HepG2 (cell line): ENCODE data around the gene LEMD3. TPM values are rescaled to one million over a fixed set of nuclear protein-coding genes. Genes with fewer than 3 reads are reported as not detected.

ENCODE experiments used
- ATAC-seq: fragments of 200-7000 bp; cut with Tn5 transposase; 3 replicates; pipeline ENCODE4 v1.9.1; 2020; ENCODE audit warnings: mild to moderate bottlenecking, moderate library complexity
- BruUV-seq: library from RNA; stranded (reverse); fragments of 400-500 nt; replicated peaks from 2 replicates; lab custom pipeline; 2021; lab: Mats Ljungman, UMichigan
- CTCF ChIA-PET: fragments of 300-600 bp; formaldehyde crosslinking; extraction: SDS; loops from one replicate; lab custom pipeline; 2021; ENCODE audit warnings: low total read pairs, inconsistent platforms, low intra/inter-chr PET ratio; lab: Yijun Ruan, JAX
- POLR2A ChIA-PET: fragments of 350-600 bp; sonication (Branson Sonifier 250); formaldehyde crosslinking; loops from one replicate; lab custom pipeline; 2020; ENCODE audit warnings: antibody characterized with exemption, inconsistent platforms; lab: Yijun Ruan, JAX
- DNase-seq: peaks from one replicate; pipeline ENCODE4 v3.0.0-alpha.2; 2015; ENCODE audit warnings: low spot score
- FAIRE-seq: peaks from 3 replicates; lab custom pipeline; 2011; peaks lifted over from hg19 to GRCh38; lab: Jason Lieb, UNC
- H2AFZ ChIP-seq: one replicate; pipeline ENCODE4 v1.6.1; 2011; ENCODE audit warnings: low read length, inconsistent platforms
- H3K27ac ChIP-seq: fragments of 300-600 bp; 3 replicates; pipeline ENCODE4 v1.8.0; 2011; ENCODE audit warnings: mixed run types, mild to moderate bottlenecking, mixed read lengths, low read length, inconsistent platforms; ENCODE audit not compliant: insufficient read depth; ENCODE audit errors: extremely low read length
- H3K27me3 ChIP-seq, 2 experiments: fragments of 200-600 bp in 1 of 2; 2 replicates in 1 of 2; 3 replicates in 1 of 2; pipeline versions ENCODE4 v1.6.0 to v1.8.0; 2011; ENCODE audit warnings: low read length in 2 of 2, mild to moderate bottlenecking in 2 of 2, moderate library complexity in 2 of 2, inconsistent platforms in 1 of 2; ENCODE audit not compliant: insufficient read depth in 2 of 2, control insufficient read depth in 1 of 2
- H3K36me3 ChIP-seq, 2 experiments: fragments of 200-600 bp in 1 of 2; replicated peaks in 1 of 2; 2 replicates in 1 of 2; 3 replicates in 1 of 2; pipeline versions ENCODE4 v1.5.1 to v1.8.0; 2011; ENCODE audit warnings: low read length in 2 of 2, inconsistent platforms in 1 of 2; ENCODE audit not compliant: insufficient read depth in 2 of 2, control insufficient read depth in 1 of 2
- H3K4me1 ChIP-seq: 2 replicates; pipeline ENCODE4 v1.5.1; 2012; ENCODE audit warnings: low read length, inconsistent platforms; ENCODE audit not compliant: insufficient read depth
- H3K4me2 ChIP-seq: 2 replicates; pipeline ENCODE4 v1.6.0; 2011; ENCODE audit warnings: low read depth, low read length, inconsistent platforms
- H3K4me3 ChIP-seq, 3 experiments: fragments of 200-600 bp in 1 of 3; sonication (generic), shearing (Covaris generic) in 1 of 3; replicated peaks in 1 of 3; 2 replicates each; pipeline ENCODE4 v1.5.1; 2011 to 2016; ENCODE audit warnings: low read length in 3 of 3, inconsistent platforms in 2 of 3, low read depth in 2 of 3, mild to moderate bottlenecking in 2 of 3, control low read depth in 1 of 3, mixed read lengths in 1 of 3; ENCODE audit not compliant: insufficient read depth in 1 of 3
- H3K79me2 ChIP-seq: one replicate; pipeline ENCODE4 v1.6.1; 2011; ENCODE audit warnings: low read length, inconsistent platforms; ENCODE audit not compliant: insufficient read depth
- H3K9ac ChIP-seq: 2 replicates; pipeline ENCODE4 v1.6.0; 2011; ENCODE audit warnings: mild to moderate bottlenecking, low read depth, low read length, inconsistent platforms; ENCODE audit not compliant: insufficient read depth
- H3K9me3 ChIP-seq: 2 replicates; pipeline ENCODE4 v1.5.1; 2012; ENCODE audit warnings: mild to moderate bottlenecking, low read length
- H4K20me1 ChIP-seq: 2 replicates; pipeline ENCODE4 v1.6.0; 2011; ENCODE audit warnings: inconsistent platforms, mild to moderate bottlenecking, low read length, moderate library complexity; ENCODE audit not compliant: insufficient read depth
- FUBP1 ChIP-seq: sonication (generic); formaldehyde crosslinking; IDR thresholded peaks from 2 replicates; pipeline ENCODE4 v1.5.1; 2020; ENCODE audit warnings: missing genetic modification reagents, mild to moderate bottlenecking, borderline replicate concordance
- MATR3 ChIP-seq: sonication (generic); formaldehyde crosslinking; IDR thresholded peaks from 2 replicates; pipeline ENCODE4 v1.4.0; 2020; ENCODE audit warnings: missing genetic modification reagents
- STAG1 ChIP-seq: sonication (generic); formaldehyde crosslinking; IDR thresholded peaks from 2 replicates; pipeline ENCODE4 v1.4.0; 2020; ENCODE audit warnings: missing genetic modification reagents
- TCF7 ChIP-seq: sonication (generic); IDR thresholded peaks from 2 replicates; pipeline ENCODE4 v1.6.1; 2016; ENCODE audit warnings: antibody characterized with exemption, low read depth
- ZNF142 ChIP-seq: sonication (generic); formaldehyde crosslinking; IDR thresholded peaks from 2 replicates; pipeline ENCODE4 v1.4.0; 2020; ENCODE audit warnings: missing genetic modification reagents
- ZNF18 ChIP-seq: sonication (generic); formaldehyde crosslinking; IDR thresholded peaks from 2 replicates; pipeline ENCODE4 v1.8.0; 2022; ENCODE audit warnings: mild to moderate bottlenecking, missing genetic modification reagents; ENCODE audit not compliant: insufficient replicate concordance
- ZNF460 ChIP-seq: sonication (generic); formaldehyde crosslinking; IDR thresholded peaks from 2 replicates; pipeline ENCODE4 v1.5.1; 2020; ENCODE audit warnings: missing genetic modification reagents, mild to moderate bottlenecking, borderline replicate concordance
- ZNF547 ChIP-seq: sonication (generic); formaldehyde crosslinking; IDR thresholded peaks from 2 replicates; pipeline ENCODE4 v1.5.1; 2020; ENCODE audit warnings: mild to moderate bottlenecking, missing genetic modification reagents
- WGBS: methylation state at CpG from one replicate; pipeline ENCODE4 v1.1.6; 2017; ENCODE audit warnings: low lambda C conversion rate; 5-methylcytosine and 5-hydroxymethylcytosine counted together
- in situ Hi-C: cut with HindIII; loops from 2 replicates; pipeline ENCODE4 v1.10.0; 2017; ENCODE audit warnings: low pct_unique_long_range_greater_than_20kb; ENCODE audit not compliant: extremely low pct_ligation_motif_present
- intact Hi-C: fragments of 100-400 bp; cut with micrococcal nuclease; formaldehyde crosslinking; loops from one replicate; pipeline ENCODE4 v1.10.0; 2022; ENCODE audit not compliant: unreplicated experiment
- polyA plus RNA-seq, 8 experiments: library from polyadenylated mRNA; depleted of rRNA in 3 of 8; stranded (reverse) in 7 of 8; unstranded in 1 of 8; fragments of >200 nt; fragmentation: Illumina TruSeq in 4 of 8; extraction: Trizol in 4 of 8; gene quantifications; 2 replicates each; pipeline versions ENCODE4 v1.2.1 to v1.2.3, GENCODE V29; 2011 to 2016; ENCODE audit warnings: low read depth in 4 of 8, missing spikeins in 1 of 8, mixed read lengths in 1 of 8; ENCODE audit not compliant: insufficient read depth in 1 of 8
- total RNA-seq, 5 experiments: library from RNA; depleted of rRNA; stranded (reverse); fragments of >200 nt; fragmentation: Illumina TruSeq; extraction: Trizol; gene quantifications; 2 replicates each; pipeline ENCODE4 v1.2.3, GENCODE V29; 2016; ENCODE audit warnings: low read depth in 1 of 5

LEMD3 gene
- total and polyA plus RNA-seq, 2 of the 13 experiments (the other 11 are each of a cell fraction or from before 2014, with no cell fraction given), result 9.3 to 18.7 TPM

- no peak for FAIRE-seq
- POLR2A ChIA-PET, result no interaction called here
- CTCF ChIA-PET, result no interaction called here
These were observed 38.7 kb downstream of the LEMD3 start for GRCh38 chr12:65208125-65208524.

More at GRCh38 chr12:65208125-65208524, 38.7 kb downstream of the LEMD3 start:
- H3K79me2 ChIP-seq, result peaks cover 23% of the 10 kb centered on the region
- 98% methylated on average over 2 of the region's 2 CpGs for WGBS
- no peak for DNase-seq
- no peaks in the 10 kb centered on the region for H3K9me3 ChIP-seq
- in situ Hi-C loops (no loop called here), intact Hi-C loops (no loop called here)
- H2AFZ ChIP-seq, result no peak overlapping the region
- BruUV-seq, result no TSS peak
- H3K27me3 ChIP-seq, result no peaks in the 10 kb centered on the region
- no peak overlapping the region for H3K4me3 ChIP-seq
- no peaks in the 10 kb centered on the region for H3K4me1 ChIP-seq
- H3K9ac ChIP-seq, result no peak overlapping the region
- no peak overlapping the region for H3K27ac ChIP-seq
- H3K36me3 ChIP-seq, result peaks cover 0 to 6% of the 10 kb centered on the region in 2 experiments; a peak in 2 of 5 replicates
- TF ChIP-seq FUBP1 (no peak), ZNF18 (no peak), TCF7 (no peak), STAG1 (CRISPR knock-in tag) (no peak), ZNF547 (CRISPR knock-in tag) (no peak), MATR3 (CRISPR knock-in tag) (no peak), ZNF460 (no peak), ZNF142 (CRISPR knock-in tag) (no peak)
- peaks cover 4% of the 10 kb centered on the region for H4K20me1 ChIP-seq
- H3K4me2 ChIP-seq, result no peak overlapping the region
- no peak for ATAC-seq
